8988T (cell line): ENCODE results near the gene HTRA3.

Experiments
- DNase-seq: peaks from one replicate; pipeline ENCODE4 v3.0.0; 2011

The HTRA3 gene

DNA sequence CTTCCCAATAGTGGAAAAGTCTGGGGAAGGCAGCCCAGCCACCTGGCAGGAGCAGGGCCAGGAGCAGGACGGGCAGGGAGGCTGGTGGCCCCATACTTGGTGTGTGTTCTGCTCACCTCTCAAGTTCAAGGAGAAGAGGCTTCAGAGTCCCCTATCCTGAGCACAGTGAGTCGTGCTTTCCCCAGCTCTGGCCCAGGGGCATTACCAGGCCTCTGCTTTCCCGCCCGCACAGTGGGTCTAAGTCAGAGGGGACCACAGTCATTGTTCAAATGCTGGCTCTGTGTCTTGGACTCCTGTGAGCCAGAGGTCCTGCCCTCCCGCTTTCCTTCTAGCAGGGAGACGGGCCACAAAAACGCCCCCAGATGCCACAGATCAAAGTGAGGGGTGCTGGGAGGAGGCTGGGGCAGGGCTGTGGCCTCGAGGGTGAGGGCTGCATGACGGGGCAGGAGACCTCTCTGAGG, 27.6 kb downstream of the HTRA3 start:
- DNase-seq = no peak

DNA sequence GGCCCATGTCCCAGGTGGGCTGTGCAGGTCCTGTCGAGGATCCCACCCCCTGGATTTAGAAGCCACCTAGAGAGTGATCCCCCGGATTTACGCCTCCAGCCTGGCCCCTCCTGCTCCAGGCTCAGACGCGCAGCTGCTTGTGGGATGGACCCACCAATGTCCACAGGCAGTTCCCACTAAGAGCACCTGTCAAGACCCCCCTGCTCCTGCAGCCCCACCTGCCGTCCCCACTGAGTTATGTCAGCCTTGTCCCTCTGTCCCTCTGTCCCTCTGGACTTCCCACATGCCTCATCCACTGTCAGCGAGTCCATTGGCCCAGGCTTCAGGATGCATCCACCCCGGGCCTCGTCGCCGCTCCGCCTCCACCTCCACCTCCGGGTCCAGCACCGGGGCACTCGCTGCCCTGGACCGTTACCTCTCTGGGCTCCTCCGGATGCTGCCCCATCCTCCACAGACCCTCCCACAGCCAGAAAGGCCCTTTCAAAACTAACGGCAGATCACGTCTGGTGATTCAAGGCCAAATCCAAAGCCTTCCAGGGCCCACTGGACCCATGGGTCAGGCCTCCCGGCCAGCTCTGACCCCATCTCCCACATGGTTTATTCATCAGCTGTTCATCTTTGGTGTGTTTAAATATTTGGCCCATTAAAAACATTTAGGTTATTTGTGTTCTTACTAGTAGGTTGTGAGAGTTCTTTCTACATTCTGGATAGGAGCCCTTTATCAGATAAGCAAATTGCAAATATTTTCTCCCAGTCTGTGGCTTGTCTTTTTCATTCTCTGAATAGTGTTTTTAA, 28.3 kb downstream of the HTRA3 start:
- DNase-seq = no peak

DNA sequence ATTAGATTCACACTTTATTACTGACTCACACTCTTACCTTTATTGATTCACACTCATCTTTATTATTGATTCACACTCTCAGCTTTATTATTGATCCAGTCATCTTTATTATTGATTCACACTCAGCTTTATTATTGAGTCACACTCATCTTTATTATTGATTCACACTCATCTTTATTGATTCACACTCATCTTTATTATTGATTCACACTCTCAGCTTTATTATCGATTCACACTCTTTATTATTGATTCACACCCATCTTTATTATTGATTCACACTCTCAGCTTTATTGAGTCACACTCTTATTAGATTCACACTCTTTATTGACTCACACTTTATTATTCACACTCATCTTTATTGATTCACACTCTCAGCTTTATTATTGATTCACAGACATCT, 31.3 kb downstream of the HTRA3 start:
- no peak for DNase-seq

DNA sequence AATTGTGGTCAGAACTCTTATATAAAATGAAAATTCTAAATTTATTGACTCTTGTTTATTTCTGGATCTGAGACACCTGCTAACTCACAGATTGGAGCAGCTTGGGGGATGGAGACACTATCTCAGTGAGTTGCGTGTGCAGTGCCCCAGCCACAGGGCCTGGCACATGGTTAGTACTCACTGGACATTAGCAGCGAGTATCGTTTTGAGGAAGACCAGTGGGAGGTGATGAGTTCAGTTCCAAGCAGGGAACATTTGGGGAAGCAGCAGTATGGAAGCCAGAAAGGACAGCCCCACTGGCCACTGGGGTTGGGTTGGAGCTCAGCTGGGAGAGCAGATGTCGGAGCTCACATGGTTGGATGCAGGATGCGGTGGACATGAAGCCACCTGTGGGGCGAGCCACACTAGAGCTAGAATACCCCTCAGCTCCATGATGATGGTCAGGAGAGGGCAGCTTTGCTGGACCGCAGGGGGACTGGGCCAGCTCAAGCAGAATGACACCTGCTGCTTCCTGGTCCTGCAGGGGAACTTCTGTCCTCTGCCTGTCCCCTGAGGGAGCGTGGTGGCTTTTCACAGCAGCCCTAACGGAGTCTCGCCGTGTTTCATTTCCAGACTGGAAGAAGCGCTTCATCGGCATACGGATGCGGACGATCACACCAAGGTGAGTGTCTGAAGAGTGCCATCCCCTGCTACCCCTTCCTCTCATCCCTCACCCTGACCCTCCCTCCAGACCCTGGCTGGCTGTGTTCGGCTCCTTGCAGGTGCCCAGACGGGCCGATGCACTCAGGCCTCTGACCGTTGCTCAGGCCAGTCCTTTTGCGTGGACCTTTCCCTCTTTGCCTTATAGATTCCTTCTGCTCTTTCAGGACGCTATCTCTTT, 32.5 kb downstream of the HTRA3 start:
- no peak for DNase-seq

DNA sequence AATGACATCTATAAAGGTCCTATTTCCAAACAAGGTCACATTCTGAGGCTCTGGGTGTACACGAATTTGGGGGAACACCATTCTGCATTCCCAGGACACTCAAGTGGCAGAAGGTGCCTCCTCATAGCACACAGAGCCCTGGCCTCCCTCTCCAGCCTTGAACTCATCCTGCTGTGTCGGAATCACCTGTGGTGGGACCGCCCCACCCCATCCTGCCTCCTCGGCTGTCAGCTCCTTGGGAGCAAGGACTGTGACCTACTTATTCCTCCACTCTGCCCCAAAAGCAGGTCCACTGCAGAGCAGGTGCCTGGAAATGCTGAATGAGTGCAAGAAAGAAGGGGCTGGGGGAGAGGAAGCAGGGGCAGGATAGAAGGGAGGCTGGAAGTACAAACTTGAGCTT, 33.5 kb downstream of the HTRA3 start:
- no peak for DNase-seq

DNA sequence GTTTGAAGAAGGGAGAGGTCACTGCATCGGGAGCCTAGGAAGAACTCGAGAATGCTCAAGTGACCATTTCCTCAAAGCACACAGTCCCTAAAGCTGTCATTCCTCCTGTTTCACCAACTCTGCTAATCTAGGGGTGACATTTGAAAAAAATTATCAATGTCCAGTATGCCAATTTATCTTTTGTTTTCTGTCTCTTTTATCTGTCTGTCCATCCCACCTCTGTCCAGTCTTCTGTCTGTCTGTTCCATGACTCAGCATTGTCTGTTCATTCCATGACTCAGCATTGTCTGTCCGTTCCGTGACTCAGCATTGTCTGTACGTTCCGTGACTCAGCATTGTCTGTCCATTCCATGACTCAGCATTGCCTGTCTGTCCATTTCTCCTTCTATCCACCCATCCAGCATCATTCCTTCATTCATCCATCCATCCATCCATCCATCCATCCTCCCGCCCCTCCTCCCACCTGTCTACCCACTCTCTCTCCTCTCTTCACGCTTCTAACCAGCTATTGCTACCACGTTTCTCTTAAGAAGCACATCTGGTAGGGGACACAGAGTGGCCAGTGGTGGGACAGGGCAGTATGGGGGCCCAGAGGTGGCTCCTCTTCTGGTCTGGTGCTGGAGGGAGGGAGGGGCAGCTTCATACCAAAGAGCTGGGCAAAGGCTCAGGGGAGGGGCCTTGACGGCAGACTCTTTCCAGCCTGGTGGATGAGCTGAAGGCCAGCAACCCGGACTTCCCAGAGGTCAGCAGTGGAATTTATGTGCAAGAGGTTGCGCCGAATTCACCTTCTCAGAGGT, 34.1 kb downstream of the HTRA3 start:
- no peak for DNase-seq

DNA sequence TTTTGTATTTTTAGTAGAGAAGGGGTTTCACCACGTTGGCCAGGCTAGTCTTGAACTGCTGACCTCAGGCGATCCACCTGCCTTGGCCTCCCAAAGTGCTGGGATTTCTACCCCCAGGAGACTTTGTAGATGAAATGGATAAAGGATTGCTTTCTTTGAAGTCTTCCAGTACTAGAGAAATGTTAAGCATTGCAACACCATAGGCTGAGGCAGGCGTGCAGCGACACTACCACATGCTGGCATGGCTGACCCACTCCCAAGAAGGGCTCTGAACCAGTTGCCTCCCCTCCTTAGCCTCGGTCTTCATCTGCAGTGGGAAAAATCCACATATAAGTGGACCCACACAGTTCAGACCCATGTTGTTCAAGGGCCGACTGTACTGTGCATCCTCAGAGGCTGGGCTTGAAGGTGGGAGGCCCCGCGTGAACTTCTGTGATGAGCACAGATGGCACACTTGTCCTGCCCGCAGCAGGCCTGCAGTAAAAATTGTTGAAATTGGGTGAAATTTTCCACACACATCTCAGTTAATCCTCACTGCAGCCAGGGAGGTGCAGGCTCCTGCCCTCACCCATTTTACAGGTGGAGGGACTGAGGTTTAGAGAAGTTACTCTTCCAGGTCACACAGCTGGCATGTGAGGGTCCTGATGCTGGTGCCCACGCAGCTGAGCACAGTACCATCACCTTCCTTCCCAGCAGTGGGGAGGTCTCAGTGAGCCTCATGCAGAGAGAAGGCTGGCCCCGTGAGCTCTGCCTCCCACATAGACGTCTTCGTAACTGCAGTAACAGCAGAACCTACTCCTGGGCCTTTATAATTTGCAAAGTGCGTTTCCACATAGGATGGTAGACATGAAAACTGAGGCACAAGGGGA, 35.5 kb downstream of the HTRA3 start:
- no peak for DNase-seq

DNA sequence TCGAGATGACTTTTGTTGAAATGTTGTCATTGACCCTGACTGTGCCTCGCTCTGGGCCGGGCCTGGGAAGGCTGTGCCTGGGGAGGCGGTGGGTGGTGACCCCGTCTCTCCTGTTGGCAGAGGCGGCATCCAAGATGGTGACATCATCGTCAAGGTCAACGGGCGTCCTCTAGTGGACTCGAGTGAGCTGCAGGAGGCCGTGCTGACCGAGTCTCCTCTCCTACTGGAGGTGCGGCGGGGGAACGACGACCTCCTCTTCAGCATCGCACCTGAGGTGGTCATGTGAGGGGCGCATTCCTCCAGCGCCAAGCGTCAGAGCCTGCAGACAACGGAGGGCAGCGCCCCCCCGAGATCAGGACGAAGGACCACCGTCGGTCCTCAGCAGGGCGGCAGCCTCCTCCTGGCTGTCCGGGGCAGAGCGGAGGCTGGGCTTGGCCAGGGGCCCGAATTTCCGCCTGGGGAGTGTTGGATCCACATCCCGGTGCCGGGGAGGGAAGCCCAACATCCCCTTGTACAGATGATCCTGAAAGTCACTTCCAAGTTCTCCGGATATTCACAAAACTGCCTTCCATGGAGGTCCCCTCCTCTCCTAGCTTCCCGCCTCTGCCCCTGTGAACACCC, 36.4 kb downstream of the HTRA3 start:
- no peak for DNase-seq

DNA sequence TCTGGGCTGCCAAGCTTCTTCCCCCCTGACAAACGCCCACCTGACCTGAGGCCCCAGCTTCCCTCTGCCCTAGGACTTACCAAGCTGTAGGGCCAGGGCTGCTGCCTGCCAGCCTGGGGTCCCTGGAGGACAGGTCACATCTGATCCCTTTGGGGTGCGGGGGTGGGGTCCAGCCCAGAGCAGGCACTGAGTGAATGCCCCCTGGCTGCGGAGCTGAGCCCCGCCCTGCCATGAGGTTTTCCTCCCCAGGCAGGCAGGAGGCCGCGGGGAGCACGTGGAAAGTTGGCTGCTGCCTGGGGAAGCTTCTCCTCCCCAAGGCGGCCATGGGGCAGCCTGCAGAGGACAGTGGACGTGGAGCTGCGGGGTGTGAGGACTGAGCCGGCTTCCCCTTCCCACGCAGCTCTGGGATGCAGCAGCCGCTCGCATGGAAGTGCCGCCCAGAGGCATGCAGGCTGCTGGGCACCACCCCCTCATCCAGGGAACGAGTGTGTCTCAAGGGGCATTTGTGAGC, 37.0 kb downstream of the HTRA3 start:
- no peak for DNase-seq

DNA sequence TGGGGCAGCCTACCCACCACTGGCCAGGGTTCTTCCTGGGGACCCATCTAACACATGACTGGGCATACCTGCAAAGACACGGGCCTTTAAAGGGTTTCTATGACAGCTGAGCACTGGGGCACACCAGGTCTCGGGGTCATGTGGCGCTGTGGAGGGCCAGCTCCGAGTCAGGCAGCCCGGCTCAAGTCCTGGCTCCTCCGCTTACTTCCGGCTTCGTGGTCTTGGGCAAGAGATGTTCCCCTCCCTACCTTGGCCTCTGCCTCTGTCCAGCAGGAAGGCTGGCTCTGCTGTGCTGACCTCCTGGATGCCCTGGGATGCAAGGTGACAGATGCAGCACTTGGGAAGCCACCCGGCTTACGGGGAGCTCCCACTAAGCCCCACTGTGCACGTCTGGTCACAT, 37.6 kb downstream of the HTRA3 start:
- DNase-seq = no peak

DNA sequence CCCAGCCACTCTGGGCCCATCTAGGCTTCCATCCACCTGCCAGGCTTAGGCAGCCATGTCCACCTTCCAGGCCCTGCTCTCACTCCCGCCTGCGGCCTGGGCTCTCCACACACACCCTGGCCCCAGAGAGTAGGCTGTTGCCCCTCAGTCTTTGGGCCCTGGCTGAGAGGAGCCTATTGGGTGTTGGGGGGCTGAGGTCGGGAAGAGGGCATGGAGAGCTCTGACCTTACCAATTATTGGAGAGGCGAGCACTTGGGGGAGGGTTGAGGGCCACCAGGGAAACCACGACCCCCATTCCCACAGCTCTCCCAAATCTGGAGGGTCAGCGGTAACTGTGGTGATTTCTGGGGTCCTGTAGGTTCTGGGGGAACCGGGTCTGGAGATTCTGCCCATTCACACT, 38.2 kb downstream of the HTRA3 start:
- DNase-seq = no peak

DNA sequence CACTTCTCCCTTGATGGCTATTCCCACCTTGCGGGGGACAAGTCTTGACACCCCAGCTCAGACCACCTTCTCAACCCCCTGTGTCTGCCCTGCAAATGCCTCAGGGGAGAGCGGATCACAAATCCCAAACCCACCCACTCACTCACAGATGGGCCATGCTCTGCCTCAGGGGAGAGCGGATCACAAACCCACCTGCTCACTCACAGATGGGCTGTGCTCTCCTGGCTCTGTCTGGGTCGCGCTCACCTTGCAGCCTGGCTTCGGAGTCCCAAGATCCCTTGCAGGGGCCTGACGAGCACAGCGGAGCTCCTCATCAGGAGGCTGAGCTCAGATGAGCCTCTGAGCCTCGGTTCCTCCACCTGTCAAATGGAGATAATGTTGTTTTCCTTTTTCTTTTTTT, 38.6 kb downstream of the HTRA3 start:
- no peak for DNase-seq

DNA sequence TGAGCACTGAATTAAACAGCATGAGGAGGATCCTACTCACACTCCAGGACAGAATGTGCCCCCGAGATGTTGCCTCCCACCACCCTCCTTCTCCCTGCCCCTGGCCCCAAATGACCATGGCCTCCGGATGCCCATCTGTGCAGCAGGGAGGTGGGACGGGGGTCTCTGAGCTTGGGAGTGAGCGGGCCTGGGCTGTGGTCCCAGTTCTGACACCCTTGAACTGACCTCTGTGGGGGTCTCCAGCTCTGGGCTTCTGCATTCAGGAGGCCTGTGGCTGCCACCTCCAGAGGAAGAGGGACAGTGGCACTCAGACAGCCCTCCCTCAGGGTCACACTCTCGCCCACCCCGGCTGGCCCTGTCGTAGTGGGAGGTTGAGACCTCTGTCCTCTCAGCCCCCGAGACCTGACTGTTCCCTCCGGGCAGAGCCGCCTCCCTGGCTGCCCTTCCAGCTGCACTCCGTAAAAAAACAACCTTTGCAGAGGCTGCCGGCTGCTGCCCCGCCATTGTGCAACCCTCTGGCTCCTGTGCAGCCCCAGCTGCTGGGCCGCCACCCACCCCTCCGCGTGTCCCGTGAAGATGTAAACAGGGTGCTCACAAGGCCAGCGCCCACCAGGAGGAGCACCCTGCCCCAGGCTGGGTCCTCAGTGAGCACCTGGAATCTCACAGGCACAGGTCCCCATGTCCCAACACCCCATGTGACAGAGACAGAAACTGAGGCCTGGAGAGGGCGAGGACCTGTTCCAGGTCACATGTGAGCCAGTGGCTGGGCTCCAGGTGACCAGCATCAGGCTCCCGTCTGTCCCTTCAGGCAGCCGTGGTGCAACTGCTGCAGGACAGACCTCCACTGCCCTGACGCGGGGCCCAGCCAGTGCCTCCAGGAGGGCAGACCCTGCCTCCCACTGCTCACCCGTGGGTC, 39.6 kb downstream of the HTRA3 start:
- no peak for DNase-seq

DNA sequence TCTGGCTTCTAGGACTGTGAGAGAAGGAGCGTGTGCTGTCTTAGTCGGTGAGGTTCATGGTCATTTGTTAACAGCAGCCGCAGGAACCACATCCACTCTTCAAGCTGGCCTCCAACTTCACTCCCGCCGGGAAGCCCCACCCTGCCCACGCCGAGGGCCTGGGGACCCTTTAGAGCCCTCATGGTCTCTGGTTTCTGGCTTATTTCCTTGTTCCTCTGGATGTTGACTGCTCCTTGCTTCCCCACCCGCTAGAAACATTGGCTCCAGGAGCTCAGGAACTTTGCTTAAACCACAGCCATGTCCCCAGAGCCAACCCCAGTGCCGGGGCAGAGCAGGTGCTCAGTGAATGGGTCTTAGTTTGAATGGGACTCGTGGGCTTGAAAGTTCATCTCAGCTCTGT, 40.8 kb downstream of the HTRA3 start:
- no peak for DNase-seq

DNA sequence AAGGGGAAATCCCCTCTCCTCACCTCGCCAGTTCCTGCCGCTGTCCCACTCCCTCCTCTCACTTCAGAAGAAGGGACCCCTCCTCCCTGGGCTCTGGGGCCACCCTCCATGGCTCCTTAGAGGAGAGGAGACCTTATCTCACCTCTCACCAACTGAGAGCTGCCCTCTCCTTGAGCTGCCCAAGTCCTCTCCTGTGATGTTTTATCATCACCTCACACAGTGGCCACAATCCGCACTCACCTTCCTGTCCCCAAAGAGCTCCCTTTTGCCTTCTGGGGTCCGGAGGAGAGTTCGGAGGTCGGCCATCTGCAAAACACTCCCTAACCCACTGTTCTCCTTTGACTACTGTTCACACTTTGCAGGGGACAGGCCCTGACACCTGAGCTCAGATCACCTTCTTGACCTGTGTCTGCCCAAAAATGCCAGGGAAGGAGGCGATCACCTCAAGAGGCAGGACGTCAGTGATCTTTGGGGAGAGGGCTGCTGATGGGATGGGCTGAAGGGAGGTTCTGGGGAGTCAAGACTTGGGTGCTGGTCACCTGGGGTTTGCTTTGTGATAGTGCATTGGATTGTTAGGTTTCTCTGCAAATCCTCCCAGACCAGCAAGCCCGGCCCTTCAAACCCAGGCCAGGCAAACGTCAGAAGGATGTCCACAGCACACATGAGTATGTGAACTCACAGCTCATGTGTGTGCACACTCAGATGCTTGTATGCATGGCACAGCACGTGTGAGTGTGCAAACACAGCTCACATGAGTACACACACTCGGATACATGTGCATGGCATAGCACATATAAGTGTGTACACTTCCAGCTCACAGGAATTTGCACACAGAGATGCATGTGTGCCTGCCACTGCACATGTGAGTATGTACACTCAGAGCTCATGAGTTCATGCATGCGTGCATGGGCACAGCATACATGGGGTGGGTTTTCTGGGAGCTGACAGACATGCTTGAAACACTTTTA, 41.8 kb downstream of the HTRA3 start:
- no peak for DNase-seq

DNA sequence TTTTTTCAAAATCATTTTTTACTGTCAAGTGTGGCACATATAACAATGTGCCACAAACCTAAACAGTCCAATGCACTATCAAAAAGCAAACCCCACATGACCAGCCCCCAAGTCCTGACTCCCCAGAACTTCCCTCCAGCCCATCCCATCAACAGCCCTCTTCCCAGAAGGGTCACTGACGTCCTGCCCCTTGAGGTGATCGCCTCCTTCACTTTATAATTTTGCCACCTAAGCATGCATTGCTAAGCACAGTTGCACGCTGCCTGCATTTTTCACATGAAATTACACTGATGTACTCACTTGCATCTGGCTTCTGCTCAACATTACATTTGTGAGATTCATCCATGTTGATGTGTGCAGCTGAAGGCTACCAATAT, 42.5 kb downstream of the HTRA3 start:
- no peak for DNase-seq

DNA sequence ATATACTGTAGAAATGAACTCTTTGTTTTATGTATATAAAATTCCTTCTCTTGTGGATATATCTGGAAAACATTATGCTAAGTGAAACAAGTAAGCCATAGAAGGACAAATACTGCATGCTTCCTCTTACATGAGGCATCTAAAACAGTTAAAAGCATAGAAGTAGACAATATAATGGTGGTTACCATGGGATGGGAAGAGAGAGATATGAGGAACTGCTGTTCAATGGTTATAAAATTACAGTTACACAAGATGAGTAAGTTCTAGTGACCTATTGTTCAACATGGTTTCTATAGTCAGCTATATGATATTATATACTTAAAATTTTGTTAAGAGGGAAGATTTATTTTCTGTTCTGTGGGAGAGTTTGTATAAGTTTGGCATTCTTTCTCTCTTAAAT, 43.4 kb downstream of the HTRA3 start:
- no peak for DNase-seq

DNA sequence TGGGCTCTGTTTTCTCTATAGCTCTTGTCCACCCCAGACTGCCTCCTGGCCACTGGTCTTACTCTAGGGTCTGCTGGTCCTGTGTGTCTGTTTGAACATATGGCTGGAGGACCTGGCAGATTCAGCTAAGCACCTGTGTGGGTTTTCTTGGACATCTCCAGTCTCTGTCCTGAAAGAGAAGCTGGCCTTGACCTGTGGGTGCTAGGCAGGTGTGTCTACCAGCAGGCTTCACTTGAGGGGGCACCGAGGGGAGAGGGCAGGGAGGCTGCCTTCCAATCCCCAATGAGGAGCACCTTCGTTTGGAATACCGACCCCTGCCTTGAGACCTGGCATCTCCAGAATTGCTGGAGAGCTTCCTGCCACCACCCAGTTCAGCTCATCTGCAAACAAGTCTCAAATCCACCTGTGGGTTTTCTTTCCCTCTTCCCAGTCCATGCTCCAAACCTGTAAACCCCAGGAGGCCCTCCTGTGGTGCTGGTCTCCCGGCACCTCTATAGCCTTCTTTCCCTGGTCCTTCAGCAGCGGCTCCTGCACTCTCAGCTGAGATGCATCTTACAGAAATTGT, 45.2 kb downstream of the HTRA3 start:
- no peak for DNase-seq
